H9 (cell line): ENCODE results near the gene GCC2. TPM values are rescaled to one million over a fixed set of nuclear protein-coding genes. Genes with fewer than 3 reads are reported as not detected.

Experiments used
- DNase-seq: peaks from one replicate; pipeline ENCODE4 v3.0.0-alpha.2; 2017
- H2AFZ ChIP-seq: one replicate; pipeline ENCODE4 v1.6.1; 2013; ENCODE audit warnings: mild to moderate bottlenecking, low read length, control low read depth, moderate library complexity
- H2AK5ac ChIP-seq: 2 replicates; pipeline ENCODE4 v1.6.1; 2013; ENCODE audit warnings: low read length, control low read depth, mixed read lengths; ENCODE audit not compliant: insufficient read length
- H2BK120ac ChIP-seq: one replicate; pipeline ENCODE4 v1.6.1; 2013; ENCODE audit warnings: low read depth, mild to moderate bottlenecking, low read length, control low read depth, inconsistent platforms; ENCODE audit not compliant: poor library complexity, severe bottlenecking
- H2BK12ac ChIP-seq: 2 replicates; pipeline ENCODE4 v1.6.1; 2013; ENCODE audit warnings: low read length, control low read depth, mixed read lengths, low read depth; ENCODE audit not compliant: insufficient read length
- H2BK15ac ChIP-seq: 2 replicates; pipeline ENCODE4 v1.6.1; 2013; ENCODE audit warnings: low read depth, low read length, control low read depth
- H2BK20ac ChIP-seq: one replicate; pipeline ENCODE4 v1.6.1; 2013; ENCODE audit warnings: low read depth, mild to moderate bottlenecking, low read length, control low read depth, inconsistent platforms; ENCODE audit not compliant: poor library complexity, severe bottlenecking
- H2BK5ac ChIP-seq: 2 replicates; pipeline ENCODE4 v1.6.1; 2013; ENCODE audit warnings: low read length, control low read depth, mixed read lengths; ENCODE audit not compliant: insufficient read length
- H3K14ac ChIP-seq: 2 replicates; pipeline ENCODE4 v1.6.1; 2013; ENCODE audit warnings: low read length, control low read depth; ENCODE audit not compliant: insufficient read depth
- H3K18ac ChIP-seq: 2 replicates; pipeline ENCODE4 v1.6.1; 2013; ENCODE audit warnings: low read depth, mild to moderate bottlenecking, mixed read lengths, low read length, control low read depth; ENCODE audit not compliant: insufficient read length
- H3K23ac ChIP-seq: 2 replicates; pipeline ENCODE4 v1.6.1; 2013; ENCODE audit warnings: low read length, control low read depth, mixed read lengths, low read depth; ENCODE audit not compliant: insufficient read length
- H3K23me2 ChIP-seq: 2 replicates; pipeline ENCODE4 v1.6.1; 2013; ENCODE audit warnings: low read depth, mild to moderate bottlenecking, mixed read lengths, low read length, control low read depth; ENCODE audit not compliant: insufficient read length, poor library complexity, severe bottlenecking
- H3K27ac ChIP-seq: 2 replicates; pipeline ENCODE4 v1.5.1; 2013; ENCODE audit warnings: low read length, control low read depth, mixed read lengths, low read depth; ENCODE audit not compliant: insufficient read length
- H3K27me3 ChIP-seq: 2 replicates; pipeline ENCODE4 v1.6.1; 2013; ENCODE audit warnings: low read length, control low read depth, inconsistent platforms; ENCODE audit not compliant: insufficient read depth
- H3K4ac ChIP-seq: 2 replicates; pipeline ENCODE4 v1.6.1; 2013; ENCODE audit warnings: low read depth, mild to moderate bottlenecking, control low read depth, inconsistent platforms, low read length, moderate library complexity
- H3K4me1 ChIP-seq: 2 replicates; pipeline ENCODE4 v1.6.1; 2013; ENCODE audit warnings: low read length, control low read depth, inconsistent platforms; ENCODE audit not compliant: insufficient read depth
- H3K4me2 ChIP-seq: 2 replicates; pipeline ENCODE4 v1.6.1; 2013; ENCODE audit warnings: low read length, control low read depth, mixed read lengths; ENCODE audit not compliant: insufficient read length, insufficient read depth
- H3K56ac ChIP-seq: 2 replicates; pipeline ENCODE4 v1.6.1; 2013; ENCODE audit warnings: low read depth, mild to moderate bottlenecking, mixed read lengths, low read length, control low read depth; ENCODE audit not compliant: insufficient read length
- H3K79me1 ChIP-seq: 2 replicates; pipeline ENCODE4 v1.6.1; 2013; ENCODE audit warnings: low read depth, mild to moderate bottlenecking, moderate library complexity, low read length, control low read depth, inconsistent platforms; ENCODE audit not compliant: insufficient read depth, poor library complexity, severe bottlenecking
- H3K79me2 ChIP-seq: 2 replicates; pipeline ENCODE4 v1.6.1; 2013; ENCODE audit warnings: low read length, control low read depth, inconsistent platforms; ENCODE audit not compliant: insufficient read depth
- H3K9ac ChIP-seq: 2 replicates; pipeline ENCODE4 v1.6.1; 2013; ENCODE audit warnings: low read length, control low read depth, mixed read lengths; ENCODE audit not compliant: insufficient read length; ENCODE audit errors: extremely low read depth
- H3K9me3 ChIP-seq: one replicate; pipeline ENCODE4 v1.6.1; 2013; ENCODE audit warnings: low read depth, low read length, inconsistent platforms; ENCODE audit not compliant: control insufficient read depth
- H3T11ph ChIP-seq: one replicate; pipeline ENCODE4 v1.6.1; 2013; ENCODE audit warnings: mild to moderate bottlenecking, low read length, control low read depth, inconsistent platforms
- H4K20me1 ChIP-seq: one replicate; pipeline ENCODE4 v1.6.1; 2013; ENCODE audit not compliant: control insufficient read depth, insufficient read length, insufficient read depth
- H4K5ac ChIP-seq: 2 replicates; pipeline ENCODE4 v1.6.1; 2013; ENCODE audit warnings: low read depth, mild to moderate bottlenecking, mixed read lengths, low read length, control low read depth; ENCODE audit not compliant: insufficient read length
- H4K8ac ChIP-seq: replicated peaks from 2 replicates; pipeline ENCODE4 v1.6.1; 2013; ENCODE audit warnings: low read length, control low read depth, mixed read lengths, low read depth; ENCODE audit not compliant: insufficient read length
- H4K91ac ChIP-seq: 2 replicates; pipeline ENCODE4 v1.6.1; 2013; ENCODE audit warnings: low read depth, mild to moderate bottlenecking, moderate library complexity, mixed read lengths, low read length, control low read depth; ENCODE audit not compliant: insufficient read length
- H3K27ac Mint-ChIP-seq, 3 experiments: 2 replicates in 2 of 3; 3 replicates in 1 of 3; pipeline ENCODE4 v1.8.0; 2020 to 2021; ENCODE audit warnings: mixed read lengths in 3 of 3, mild to moderate bottlenecking in 1 of 3, moderate library complexity in 1 of 3
- H3K27me3 Mint-ChIP-seq: 2 replicates; pipeline ENCODE4 v1.8.0; 2021; ENCODE audit warnings: low read depth, mild to moderate bottlenecking, moderate library complexity, mixed read lengths
- H3K36me3 Mint-ChIP-seq, 3 experiments: 2 replicates in 2 of 3; 3 replicates in 1 of 3; pipeline ENCODE4 v1.8.0; 2020 to 2021; ENCODE audit warnings: low read depth in 3 of 3, mixed read lengths in 3 of 3; ENCODE audit not compliant: insufficient read depth in 1 of 3
- H3K4me1 Mint-ChIP-seq, 2 experiments: 2 replicates each; pipeline ENCODE4 v1.8.0; 2020; ENCODE audit warnings: mixed read lengths in 2 of 2
- H3K4me3 Mint-ChIP-seq, 2 experiments: 2 replicates in 1 of 2; 3 replicates in 1 of 2; pipeline ENCODE4 v1.8.0; 2020 to 2021; ENCODE audit warnings: mild to moderate bottlenecking in 2 of 2, mixed read lengths in 2 of 2, moderate library complexity in 1 of 2
- H3K9me3 Mint-ChIP-seq, 2 experiments: 2 replicates in 1 of 2; 3 replicates in 1 of 2; pipeline ENCODE4 v1.8.0; 2020; ENCODE audit warnings: mild to moderate bottlenecking in 2 of 2, mixed read lengths in 2 of 2, moderate library complexity in 1 of 2
- CTCF ChIP-seq: fragments of 200-600 bp; sonication (generic); conservative IDR thresholded peaks from 3 replicates; pipeline ENCODE4 v1.8.0; 2021; ENCODE audit warnings: antibody characterized with exemption, mild to moderate bottlenecking
- WGBS: extraction: QIAGEN DNeasy Blood & Tissue Kit; methylation state at CpG from one replicate; pipeline ENCODE4 v1.1.7; 2013; ENCODE audit warnings: missing lambda C conversion rate, low lambda C conversion rate, mixed read lengths; ENCODE audit not compliant: insufficient read length; ENCODE audit errors: extremely low coverage; 5-methylcytosine and 5-hydroxymethylcytosine counted together
- total RNA-seq: library from RNA; stranded (reverse); gene quantifications from 2 replicates; pipeline ENCODE4 v1.2.1, GENCODE V29; 2021

GCC2 gene
- total RNA-seq, 1 experiment from 2014 or later, result 53.3 TPM

GRCh38 chr2:108538000-108538625, 89.1 kb downstream of the GCC2 start:
- H3K56ac ChIP-seq, result no peak overlapping the region
- no peak overlapping the region for H3K14ac ChIP-seq
- Mint-ChIP-seq H3K4me3 (no peak overlapping the region), H3K9me3 (peaks cover 0 to 1% of the 10 kb centered on the region in 2 experiments; a peak in 1 of 5 replicates), H3K27me3 (peaks cover 8% of the 10 kb centered on the region), H3K27ac (0 out of 7 replicates have a peak overlapping the region, but pooled peaks of 1 of the 3 experiments have one; percentile 3), H3K4me1 (peaks cover 25 to 31% of the 10 kb centered on the region in 2 experiments), H3K36me3 (peaks cover 8 to 10% (median 9%) of the 10 kb centered on the region in 3 experiments; a peak in 6 of 7 replicates)
- H4K91ac ChIP-seq, result no peak overlapping the region
- no peaks in the 10 kb centered on the region for H4K20me1 ChIP-seq
- H2AK5ac ChIP-seq, result no peak overlapping the region
- no peak overlapping the region for H3K4ac ChIP-seq
- no peak overlapping the region for H3K27ac ChIP-seq
- peaks cover 5% of the 10 kb centered on the region for H3K79me1 ChIP-seq
- H4K8ac ChIP-seq, result no peak overlapping the region
- H3K4me1 ChIP-seq, result no peaks in the 10 kb centered on the region
- H4K5ac ChIP-seq, result no peak overlapping the region
- no peak overlapping the region for H2BK20ac ChIP-seq
- H2BK12ac ChIP-seq, result no peak overlapping the region
- H3T11ph ChIP-seq, result no peak overlapping the region
- no peak overlapping the region for H2BK120ac ChIP-seq
- no peak overlapping the region for H3K9ac ChIP-seq
- no peaks in the 10 kb centered on the region for H3K9me3 ChIP-seq
- no peak overlapping the region for H2BK15ac ChIP-seq
- no peaks in the 10 kb centered on the region; the same call in 1 of the 2 replicates for H3K27me3 ChIP-seq
- H2BK5ac ChIP-seq, result no peak overlapping the region
- DNase-seq, result no peak
- whole genome bisulfite sequencing, result no CpG with 5 or more reads among the region's 5 CpGs
- H3K18ac ChIP-seq, result no peak overlapping the region
- H3K23ac ChIP-seq, result no peak overlapping the region
- no peaks in the 10 kb centered on the region for H3K23me2 ChIP-seq
- H2AFZ ChIP-seq, result no peak overlapping the region
- H3K79me2 ChIP-seq, result peaks cover 10% of the 10 kb centered on the region; the same call in 1 of the 2 replicates
- H3K4me2 ChIP-seq, result no peak overlapping the region
- no peak for TF ChIP-seq CTCF
